ENCODE data around the gene HAO1. TPM values are rescaled to one million over a fixed set of nuclear protein-coding genes. Genes with fewer than 3 reads are reported as not detected.

Gene HAO1
- total RNA-seq, 2 donors from 2014 or later: not detected

- Histone ChIP-seq H3K4me3 (no peak overlapping the region), H3K36me3 (no peaks in the 10 kb centered on the region), H3K4me1 (ENCODE audit: control insufficient read depth in 1 of 2, low read depth in 2 of 2) (no peaks in the 10 kb centered on the region), H3K9me3 (no peaks in the 10 kb centered on the region), H3K27me3 (replicated peaks; ENCODE audit: insufficient read depth) (no peaks in the 10 kb centered on the region), H3K27ac (no peak overlapping the region)
- no peak for TF ChIP-seq CTCF (IDR thresholded peaks at IDR 0.05)
- DNase-seq (ENCODE audit: low spot score): no peak
- ATAC-seq (ENCODE audit: insufficient number of reproducible peaks, low FRiP score, low read depth): no peak
Observed at GRCh38 chr20:7930343-7930742, 9.9 kb downstream of the HAO1 start.

- no peak for TF ChIP-seq CTCF (IDR thresholded peaks at IDR 0.05)
- DNase-seq (ENCODE audit: low spot score) (no peak), ATAC-seq (ENCODE audit: insufficient number of reproducible peaks, low FRiP score, low read depth) (no peak)
Observed at GRCh38 chr20:7926767-7927166, 13.5 kb downstream of the HAO1 start.

GRCh38 chr20:7926323-7926722, 13.9 kb downstream of the HAO1 start:
- ATAC-seq (ENCODE audit: insufficient number of reproducible peaks, low FRiP score, low read depth) (no peak), DNase-seq (ENCODE audit: low spot score) (no peak)
- Histone ChIP-seq H3K4me3 (no peak overlapping the region), H3K36me3 (no peaks in the 10 kb centered on the region), H3K4me1 (ENCODE audit: control insufficient read depth in 1 of 2, low read depth in 2 of 2) (peaks cover 5 to 6% of the 10 kb centered on the region in 2 donors), H3K27me3 (replicated peaks; ENCODE audit: insufficient read depth) (no peaks in the 10 kb centered on the region), H3K27ac (no peak overlapping the region), H3K9me3 (no peaks in the 10 kb centered on the region)
- TF ChIP-seq CTCF (IDR thresholded peaks at IDR 0.05): no peak

More at GRCh38 chr20:7926767-7927166, 13.5 kb downstream of the HAO1 start:
- H3K27ac ChIP-seq: no peak overlapping the region
- no peak overlapping the region for H3K4me3 ChIP-seq
- H3K27me3 ChIP-seq (replicated peaks; ENCODE audit: insufficient read depth): no peaks in the 10 kb centered on the region
- H3K36me3 ChIP-seq: no peaks in the 10 kb centered on the region
- no peaks in the 10 kb centered on the region for H3K9me3 ChIP-seq
- H3K4me1 ChIP-seq (ENCODE audit: control insufficient read depth in 1 of 2, low read depth in 2 of 2): peaks cover 5 to 6% of the 10 kb centered on the region in 2 donors

DNA sequence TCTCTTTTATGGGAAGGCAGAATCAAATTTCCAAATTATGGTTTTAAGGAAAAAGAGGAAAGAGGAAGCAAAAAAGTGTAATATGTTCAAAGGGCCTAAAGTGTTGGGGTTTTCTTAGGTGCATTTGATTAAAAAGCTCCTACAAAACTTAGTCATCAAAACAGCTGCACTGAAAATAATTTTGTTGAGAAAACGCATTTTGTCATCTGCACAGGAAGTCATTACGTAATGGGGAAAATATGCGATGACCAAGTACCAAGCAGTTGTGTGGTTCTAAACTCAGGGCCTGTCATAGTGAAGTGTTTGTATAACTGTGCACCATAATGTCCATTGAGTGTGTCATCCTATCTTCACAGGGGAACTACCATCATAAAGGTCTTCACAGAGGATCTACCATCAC, 15.6 kb downstream of the HAO1 start:
- ATAC-seq (ENCODE audit: insufficient number of reproducible peaks, low FRiP score, low read depth) (peak; percentile 45), DNase-seq (ENCODE audit: low spot score) (no peak)
- H3K4me3 ChIP-seq: no peak overlapping the region
- H3K4me1 ChIP-seq (ENCODE audit: control insufficient read depth in 1 of 2, low read depth in 2 of 2): peaks cover 5 to 6% of the 10 kb centered on the region in 2 donors
- no peaks in the 10 kb centered on the region for H3K9me3 ChIP-seq
- H3K36me3 ChIP-seq: no peaks in the 10 kb centered on the region
- H3K27ac ChIP-seq: no peak overlapping the region
- TF ChIP-seq CTCF (IDR thresholded peaks at IDR 0.05): no peak
- H3K27me3 ChIP-seq (replicated peaks; ENCODE audit: insufficient read depth): no peaks in the 10 kb centered on the region

GRCh38 chr20:7916648-7917047, 23.6 kb downstream of the HAO1 start:
- ATAC-seq (ENCODE audit: insufficient number of reproducible peaks, low FRiP score, low read depth) (no peak), DNase-seq (ENCODE audit: low spot score) (no peak)
- Histone ChIP-seq H3K9me3 (no peaks in the 10 kb centered on the region), H3K36me3 (no peaks in the 10 kb centered on the region), H3K4me1 (ENCODE audit: control insufficient read depth in 1 of 2, low read depth in 2 of 2) (peaks cover 2 to 5% of the 10 kb centered on the region in 2 donors), H3K4me3 (no peak overlapping the region), H3K27me3 (replicated peaks; ENCODE audit: insufficient read depth) (no peaks in the 10 kb centered on the region), H3K27ac (no peak overlapping the region)
- TF ChIP-seq CTCF (IDR thresholded peaks at IDR 0.05): no peak

All from thoracic aorta (tissue), 2 donors.